IMR-90 (cell line): ENCODE measurements around the gene HYAL4. TPM values are rescaled to one million over a fixed set of nuclear protein-coding genes. Genes with fewer than 3 reads are reported as not detected.

Experiments used
- ATAC-seq: fragments of 200-7000 bp; cut with Tn5 transposase; 2 replicates; pipeline ENCODE4 v1.9.1; 2020; ENCODE audit warnings: low read depth, mild to moderate bottlenecking, moderate library complexity
- BruUV-seq: library from RNA; stranded (reverse); fragments of 400-500 nt; replicated peaks from 2 replicates; lab custom pipeline; 2021; lab: Mats Ljungman, UMichigan
- CTCF ChIA-PET: fragments of 300-600 bp; formaldehyde crosslinking; extraction: SDS; loops from one replicate; lab custom pipeline; 2021; ENCODE audit warnings: antibody characterized with exemption; lab: Yijun Ruan, JAX
- POLR2A ChIA-PET: fragments of 300-600 bp; sonication (Branson Sonifier 250); formaldehyde crosslinking; loops from one replicate; lab custom pipeline; 2022; ENCODE audit warnings: antibody characterized with exemption; ENCODE audit not compliant: unreplicated experiment; lab: Charles Lee
- DNase-seq: peaks from one replicate; pipeline ENCODE4 v3.0.0; 2013
- H2AFZ ChIP-seq: replicated peaks from 2 replicates; pipeline ENCODE3; 2013; ENCODE audit warnings: low read length, mild to moderate bottlenecking; ENCODE audit not compliant: poor library complexity
- H2AK5ac ChIP-seq: 2 replicates; pipeline ENCODE4 v1.6.1; 2013; ENCODE audit warnings: low read depth, low read length, inconsistent platforms
- H2AK9ac ChIP-seq: replicated peaks from 2 replicates; pipeline ENCODE3; 2013; ENCODE audit warnings: mild to moderate bottlenecking, low read depth, low read length, moderate library complexity; ENCODE audit not compliant: poor library complexity
- H2BK120ac ChIP-seq: 2 replicates; pipeline ENCODE4 v1.6.1; 2013; ENCODE audit warnings: low read depth, low read length, inconsistent platforms
- H2BK15ac ChIP-seq: 3 replicates; pipeline ENCODE4 v1.6.1; 2013; ENCODE audit warnings: low read depth, low read length, inconsistent platforms
- H2BK20ac ChIP-seq: 2 replicates; pipeline ENCODE4 v1.6.1; 2013; ENCODE audit warnings: low read depth, mild to moderate bottlenecking, inconsistent platforms, low read length, moderate library complexity
- H2BK5ac ChIP-seq: 2 replicates; pipeline ENCODE4 v1.6.1; 2013; ENCODE audit warnings: mild to moderate bottlenecking, low read depth, low read length, inconsistent platforms; ENCODE audit not compliant: poor library complexity, severe bottlenecking
- H3K14ac ChIP-seq: replicated peaks from 2 replicates; pipeline ENCODE4 v1.6.1; 2013; ENCODE audit warnings: low read depth, low read length, inconsistent platforms
- H3K18ac ChIP-seq: 2 replicates; pipeline ENCODE4 v1.6.1; 2013; ENCODE audit warnings: low read depth, low read length, control low read depth
- H3K23ac ChIP-seq: 2 replicates; pipeline ENCODE4 v1.6.1; 2013; ENCODE audit warnings: low read depth, low read length, inconsistent platforms
- H3K27ac ChIP-seq: 2 replicates; pipeline ENCODE4 v1.5.1; 2013; ENCODE audit warnings: mild to moderate bottlenecking, control low read depth, low read length; ENCODE audit not compliant: insufficient read depth
- H3K27me3 ChIP-seq: 2 replicates; pipeline ENCODE4 v1.6.1; 2013; ENCODE audit warnings: low read length; ENCODE audit not compliant: control insufficient read depth, insufficient read depth
- H3K36me3 ChIP-seq: 2 replicates; pipeline ENCODE4 v1.6.1; 2013; ENCODE audit warnings: low read length, mixed read lengths; ENCODE audit not compliant: control insufficient read depth, insufficient read depth
- H3K4ac ChIP-seq: 2 replicates; pipeline ENCODE4 v1.6.1; 2013; ENCODE audit warnings: low read depth, low read length, inconsistent platforms
- H3K4me1 ChIP-seq: 2 replicates; pipeline ENCODE4 v1.6.1; 2013; ENCODE audit warnings: low read length, mixed read lengths; ENCODE audit not compliant: control insufficient read depth, insufficient read depth
- H3K4me2 ChIP-seq: 2 replicates; pipeline ENCODE4 v1.6.1; 2013; ENCODE audit warnings: low read depth, mild to moderate bottlenecking, control low read depth, low read length, moderate library complexity
- H3K4me3 ChIP-seq: 2 replicates; pipeline ENCODE4 v1.5.1; 2013; ENCODE audit warnings: low read depth, mild to moderate bottlenecking, control low read depth, low read length, moderate library complexity; ENCODE audit not compliant: insufficient read depth
- H3K56ac ChIP-seq: 2 replicates; pipeline ENCODE4 v1.6.1; 2013; ENCODE audit warnings: low read length, inconsistent platforms; ENCODE audit not compliant: insufficient read depth; ENCODE audit errors: extremely low read depth
- H3K79me1 ChIP-seq, 2 experiments: 2 replicates each; pipeline ENCODE4 v1.6.1; 2013; ENCODE audit warnings: low read length in 2 of 2, inconsistent platforms in 1 of 2, low read depth in 1 of 2
- H3K9ac ChIP-seq: 2 replicates; pipeline ENCODE4 v1.6.1; 2013; ENCODE audit warnings: low read depth, low read length, control low read depth
- H3K9me1 ChIP-seq: 2 replicates; pipeline ENCODE4 v1.6.1; 2013; ENCODE audit warnings: low read length, inconsistent platforms; ENCODE audit not compliant: insufficient read depth
- H3K9me3 ChIP-seq: 2 replicates; pipeline ENCODE4 v1.6.1; 2013; ENCODE audit warnings: low read length; ENCODE audit not compliant: control insufficient read depth, insufficient read depth
- H4K20me1 ChIP-seq: 2 replicates; pipeline ENCODE4 v1.6.1; 2013; ENCODE audit warnings: low read length, inconsistent platforms; ENCODE audit not compliant: insufficient read depth
- H4K5ac ChIP-seq: 2 replicates; pipeline ENCODE4 v1.6.1; 2013; ENCODE audit warnings: mild to moderate bottlenecking, low read depth, low read length, control low read depth
- H4K8ac ChIP-seq, 2 experiments: 2 replicates each; pipeline ENCODE4 v1.6.1; 2013; ENCODE audit warnings: low read depth in 2 of 2, low read length in 2 of 2, control low read depth in 1 of 2, inconsistent platforms in 1 of 2
- H4K91ac ChIP-seq: 2 replicates; pipeline ENCODE4 v1.6.1; 2013; ENCODE audit warnings: low read depth, low read length, inconsistent platforms; ENCODE audit not compliant: insufficient read depth
- CTCF ChIP-seq: conservative IDR thresholded peaks from 2 replicates; pipeline ENCODE4 v1.5.1; 2012; ENCODE audit warnings: mild to moderate bottlenecking, low read depth, low read length, improper control_type of control experiment
- FOS ChIP-seq: fragments of 150-350 bp; IDR thresholded peaks from 2 replicates; pipeline ENCODE4 v1.6.1; 2016; ENCODE audit warnings: low read depth, low read length
- MAFK ChIP-seq: IDR thresholded peaks from 2 replicates; pipeline ENCODE4 v1.6.1; 2012; ENCODE audit warnings: low read depth, low read length, improper control_type of control experiment
- NFE2L2 ChIP-seq: fragments of 150-350 bp; IDR thresholded peaks from 2 replicates; pipeline ENCODE4 v1.6.1; 2016; ENCODE audit warnings: low read depth, mild to moderate bottlenecking, low read length
- RCOR1 ChIP-seq: IDR thresholded peaks from 2 replicates; pipeline ENCODE4 v1.6.1; 2012; ENCODE audit warnings: mild to moderate bottlenecking, low read length, improper control_type of control experiment; ENCODE audit not compliant: insufficient replicate concordance
- WGBS, 2 experiments: methylation state at CpG; one replicate each; pipeline versions ENCODE4 v1.1.5 to v1.1.7; 2013; ENCODE audit warnings: missing lambda C conversion rate in 2 of 2; ENCODE audit not compliant: insufficient read length in 1 of 2; ENCODE audit errors: extremely low coverage in 2 of 2; 5-methylcytosine and 5-hydroxymethylcytosine counted together
- dilution Hi-C: fragments of 300-500 bp; cut with HindIII; formaldehyde crosslinking; loops from one replicate; pipeline ENCODE4 v1.14.3; 2018; ENCODE audit warnings: low sequenced_read_pairs; ENCODE audit not compliant: unreplicated experiment
- in situ Hi-C: fragments of 300-500 bp; cut with MboI; formaldehyde crosslinking; loops from 3 replicates; pipeline ENCODE4 v1.14.3; 2019; ENCODE audit warnings: low sequenced_read_pairs, inconsistent platforms, mixed read lengths
- intact Hi-C: fragments of 100-400 bp; cut with micrococcal nuclease; formaldehyde crosslinking; loops from 2 replicates; pipeline ENCODE4 v1.10.0; 2022
- polyA plus RNA-seq, 3 experiments: library from polyadenylated mRNA; depleted of rRNA; stranded (reverse); fragments of >200 nt; gene quantifications; 2 replicates each; pipeline ENCODE4 v1.2.3, GENCODE V29; 2012; ENCODE audit warnings: low replicate concordance in 1 of 3
- total RNA-seq: library from RNA; depleted of rRNA; stranded (reverse); fragments of >200 nt; gene quantifications from 2 replicates; pipeline ENCODE4 v1.2.3, GENCODE V29; 2012

The HYAL4 gene
- total and polyA plus RNA-seq, 2 of the 4 experiments (the other 2 are of a cell fraction) = not detected

DNA sequence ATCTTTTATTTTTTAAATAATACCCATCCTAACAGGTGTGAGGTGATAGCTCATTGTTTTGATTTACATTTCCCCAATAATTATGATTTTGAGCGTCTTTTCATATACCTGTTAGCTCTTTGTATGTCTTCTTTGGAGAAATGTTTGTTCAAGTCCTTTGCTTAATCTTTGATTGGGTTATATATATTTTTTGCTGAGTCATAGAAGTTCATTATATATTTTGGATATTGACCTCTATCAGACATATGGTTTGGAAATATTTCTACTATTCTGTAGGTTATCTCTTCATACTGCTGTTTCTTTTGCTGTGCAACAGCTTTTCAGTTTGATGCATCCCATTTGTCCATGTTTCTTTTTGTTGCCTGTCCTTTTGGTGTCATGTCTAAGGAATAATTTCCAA, 23.6 kb upstream of the HYAL4 start:
- Histone ChIP-seq H3K4me2 (no peak overlapping the region), H3K14ac (no peak overlapping the region), H3K27me3 (no peaks in the 10 kb centered on the region), H3K27ac (no peak overlapping the region), H2BK15ac (no peak overlapping the region), H3K4me1 (no peaks in the 10 kb centered on the region), H4K8ac (no peak overlapping the region), H3K36me3 (no peaks in the 10 kb centered on the region), H4K91ac (no peak overlapping the region), H3K4ac (no peak overlapping the region), H2BK5ac (no peak overlapping the region), H3K56ac (no peak overlapping the region), H3K79me1 (no peaks in the 10 kb centered on the region), H3K9me1 (no peaks in the 10 kb centered on the region), H2BK20ac (no peak overlapping the region), H3K9ac (no peak overlapping the region), H3K4me3 (no peak overlapping the region), H4K5ac (no peak overlapping the region), H2AK5ac (no peak overlapping the region), H2BK120ac (no peak overlapping the region), H2AK9ac (no peak overlapping the region), H2AFZ (no peak overlapping the region), H3K23ac (no peak overlapping the region), H3K9me3 (no peaks in the 10 kb centered on the region), H4K20me1 (no peaks in the 10 kb centered on the region), H3K18ac (no peak overlapping the region)
- no CpG with 5 or more reads among the region's 1 CpG for WGBS, 2 experiments
- dilution Hi-C loops (no loop called here), in situ Hi-C loops (no loop called here), intact Hi-C loops (no loop called here)
- POLR2A ChIA-PET = no interaction called here
- TF ChIP-seq MAFK (peak; percentile 59), CTCF (no peak), RCOR1 (no peak), FOS (no peak), NFE2L2 (peak; percentile 82)
- BruUV-seq = no TSS peak
- DNase-seq = no peak
- CTCF ChIA-PET = no interaction called here
- ATAC-seq = no peak
